Coronary artery (tissue), 2 donors: Measurements from ENCODE around the gene AQP12A.

ENCODE experiments used
- DNase-seq: peaks from one replicate; pipeline ENCODE4 v3.0.0-alpha.2; 2017; ENCODE audit warnings: low spot score
- H3K27ac ChIP-seq, 2 donors: fragments of 200-600 bp; sonication (generic); one replicate each; pipeline ENCODE4 v1.5.1; 2016 to 2019
- H3K4me3 ChIP-seq: fragments of 200-600 bp; sonication (generic); 2 replicates; pipeline ENCODE4 v1.5.1; 2016; ENCODE audit warnings: mild to moderate bottlenecking, moderate library complexity
- TF ChIP-seq, protein P1 (sequence below): fragments of 200-600 bp; sonication (generic); IDR thresholded peaks from one replicate; pipeline ENCODE4 v1.5.1; 2019; ENCODE audit warnings: antibody characterized with exemption

Gene AQP12A

GRCh38 chr2:240722796-240723735, 31.4 kb downstream of the AQP12A start:
- no peak for DNase-seq
- H3K27ac ChIP-seq, result no peak overlapping the region
- H3K4me3 ChIP-seq, result no peak overlapping the region
- TF ChIP-seq, protein P1, sequence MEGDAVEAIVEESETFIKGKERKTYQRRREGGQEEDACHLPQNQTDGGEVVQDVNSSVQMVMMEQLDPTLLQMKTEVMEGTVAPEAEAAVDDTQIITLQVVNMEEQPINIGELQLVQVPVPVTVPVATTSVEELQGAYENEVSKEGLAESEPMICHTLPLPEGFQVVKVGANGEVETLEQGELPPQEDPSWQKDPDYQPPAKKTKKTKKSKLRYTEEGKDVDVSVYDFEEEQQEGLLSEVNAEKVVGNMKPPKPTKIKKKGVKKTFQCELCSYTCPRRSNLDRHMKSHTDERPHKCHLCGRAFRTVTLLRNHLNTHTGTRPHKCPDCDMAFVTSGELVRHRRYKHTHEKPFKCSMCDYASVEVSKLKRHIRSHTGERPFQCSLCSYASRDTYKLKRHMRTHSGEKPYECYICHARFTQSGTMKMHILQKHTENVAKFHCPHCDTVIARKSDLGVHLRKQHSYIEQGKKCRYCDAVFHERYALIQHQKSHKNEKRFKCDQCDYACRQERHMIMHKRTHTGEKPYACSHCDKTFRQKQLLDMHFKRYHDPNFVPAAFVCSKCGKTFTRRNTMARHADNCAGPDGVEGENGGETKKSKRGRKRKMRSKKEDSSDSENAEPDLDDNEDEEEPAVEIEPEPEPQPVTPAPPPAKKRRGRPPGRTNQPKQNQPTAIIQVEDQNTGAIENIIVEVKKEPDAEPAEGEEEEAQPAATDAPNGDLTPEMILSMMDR, result no peak

GRCh38 chr2:240723851-240724250, 32.2 kb downstream of the AQP12A start:
- no peak overlapping the region for H3K4me3 ChIP-seq
- DNase-seq, result no peak
- H3K27ac ChIP-seq, result no peak overlapping the region
- TF ChIP-seq, protein P1, result no peak

GRCh38 chr2:240724431-240724830, 32.8 kb downstream of the AQP12A start:
- DNase-seq, result no peak
- Histone ChIP-seq H3K27ac (no peak overlapping the region), H3K4me3 (no peak overlapping the region)
- TF ChIP-seq, protein P1, result no peak

DNA sequence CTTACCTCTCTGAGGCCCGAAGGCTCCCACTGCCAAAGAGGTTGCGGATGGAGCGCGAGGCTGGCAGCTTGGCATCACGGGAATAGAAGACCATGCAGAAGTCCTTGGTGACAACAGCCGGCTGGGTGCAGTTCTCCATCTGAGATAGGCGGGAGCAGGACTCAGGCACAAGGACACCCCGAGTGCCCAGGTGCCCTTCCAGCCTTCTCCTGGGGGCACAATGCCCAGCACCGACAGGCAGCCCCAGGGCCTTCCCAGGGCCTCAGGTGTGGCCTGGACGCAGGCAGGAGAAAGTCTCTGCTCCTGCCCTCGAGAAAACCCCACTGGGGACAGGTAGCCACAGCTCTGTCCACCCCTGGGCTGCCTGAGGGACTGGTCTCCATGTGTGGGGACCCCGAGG, 33.6 kb downstream of the AQP12A start:
- Histone ChIP-seq H3K4me3 (no peak overlapping the region), H3K27ac (no peak overlapping the region)
- no peak for DNase-seq
- TF ChIP-seq, protein P1, result no peak

DNA sequence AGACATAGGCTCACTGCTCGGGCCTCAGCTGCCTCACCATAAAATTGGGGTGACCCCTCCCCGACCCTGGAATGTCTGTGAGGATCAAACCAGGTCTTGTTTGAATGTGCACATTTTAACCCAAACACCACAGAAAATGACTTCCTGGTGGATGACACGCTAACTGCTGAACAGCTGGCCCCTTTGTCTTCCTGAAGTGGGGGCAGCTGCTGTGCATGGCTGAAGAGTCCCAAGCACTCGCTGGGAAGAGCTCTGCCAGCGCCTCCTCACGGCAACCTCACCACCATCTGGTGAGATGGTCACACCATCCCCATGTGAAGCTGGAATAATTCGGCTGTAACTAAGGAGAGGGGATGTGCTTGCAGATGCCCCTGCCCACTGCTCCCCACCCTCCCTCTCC, 34.0 kb downstream of the AQP12A start:
- Histone ChIP-seq H3K4me3 (no peak overlapping the region), H3K27ac (no peak overlapping the region)
- TF ChIP-seq, protein P1, result no peak
- no peak for DNase-seq

GRCh38 chr2:240726876-240727275, 35.2 kb downstream of the AQP12A start:
- DNase-seq, result no peak
- H3K27ac ChIP-seq, result no peak overlapping the region
- TF ChIP-seq, protein P1, result no peak
- H3K4me3 ChIP-seq, result no peak overlapping the region

GRCh38 chr2:240727439-240727838, 35.8 kb downstream of the AQP12A start:
- Histone ChIP-seq H3K4me3 (no peak overlapping the region), H3K27ac (no peak overlapping the region)
- TF ChIP-seq, protein P1, result no peak
- no peak for DNase-seq
